C4-2B (cell line): ENCODE results near the gene UPK3BL1.
"Not testable (repeated sequence)": the region's sequence is repeated elsewhere in the genome, so short reads cannot be mapped to it uniquely, and the experiment has no call there.

Experiments
- ZFX ChIP-seq: fragments of 450-650 bp; IDR thresholded peaks from 2 replicates; pipeline ENCODE4 v1.6.1; 2017
- TF ChIP-seq, protein P1 (sequence below): fragments of 450-650 bp; conservative IDR thresholded peaks from 2 replicates; pipeline ENCODE4 v1.5.1; 2017; ENCODE audit warnings: mild to moderate bottlenecking

DNA sequence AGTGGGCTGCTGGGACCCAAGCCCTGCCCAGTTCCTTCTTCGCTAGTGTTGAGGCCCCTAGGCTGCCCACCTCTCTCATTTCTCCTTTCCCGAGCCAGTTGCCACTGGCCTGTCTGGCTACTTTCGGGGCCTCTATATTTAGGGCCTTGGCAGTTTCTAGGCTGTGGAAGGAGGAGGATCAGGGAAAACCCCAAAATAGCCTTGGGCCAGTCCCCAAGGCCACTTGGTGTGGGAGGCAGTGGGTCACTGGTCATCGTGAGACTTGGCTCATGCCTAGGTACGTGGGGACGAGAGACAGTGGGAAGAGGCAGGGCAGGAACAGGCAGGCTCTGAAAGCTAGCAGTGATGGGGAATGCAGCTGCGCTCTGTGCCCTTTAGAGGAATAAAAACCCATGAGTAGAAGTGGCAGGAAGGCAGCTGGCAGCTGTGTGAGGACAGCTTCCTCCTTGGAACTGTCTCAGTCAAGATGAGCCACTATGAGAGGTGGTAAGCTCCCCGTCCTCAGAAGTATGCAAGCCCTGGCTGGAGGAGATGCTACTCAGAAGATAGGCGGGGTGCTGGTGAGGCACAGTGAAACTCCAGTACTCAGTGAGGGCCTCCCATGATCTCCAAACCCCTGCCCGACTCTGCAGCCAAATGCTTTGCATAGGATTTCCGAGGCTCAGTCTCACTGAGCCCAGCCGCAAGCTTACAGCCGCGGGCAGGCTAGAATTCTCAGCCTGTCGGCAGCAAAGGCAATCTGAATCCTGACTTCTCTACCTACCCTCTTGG, 28.8 kb downstream of the UPK3BL1 start:
- TF ChIP-seq, protein P1, sequence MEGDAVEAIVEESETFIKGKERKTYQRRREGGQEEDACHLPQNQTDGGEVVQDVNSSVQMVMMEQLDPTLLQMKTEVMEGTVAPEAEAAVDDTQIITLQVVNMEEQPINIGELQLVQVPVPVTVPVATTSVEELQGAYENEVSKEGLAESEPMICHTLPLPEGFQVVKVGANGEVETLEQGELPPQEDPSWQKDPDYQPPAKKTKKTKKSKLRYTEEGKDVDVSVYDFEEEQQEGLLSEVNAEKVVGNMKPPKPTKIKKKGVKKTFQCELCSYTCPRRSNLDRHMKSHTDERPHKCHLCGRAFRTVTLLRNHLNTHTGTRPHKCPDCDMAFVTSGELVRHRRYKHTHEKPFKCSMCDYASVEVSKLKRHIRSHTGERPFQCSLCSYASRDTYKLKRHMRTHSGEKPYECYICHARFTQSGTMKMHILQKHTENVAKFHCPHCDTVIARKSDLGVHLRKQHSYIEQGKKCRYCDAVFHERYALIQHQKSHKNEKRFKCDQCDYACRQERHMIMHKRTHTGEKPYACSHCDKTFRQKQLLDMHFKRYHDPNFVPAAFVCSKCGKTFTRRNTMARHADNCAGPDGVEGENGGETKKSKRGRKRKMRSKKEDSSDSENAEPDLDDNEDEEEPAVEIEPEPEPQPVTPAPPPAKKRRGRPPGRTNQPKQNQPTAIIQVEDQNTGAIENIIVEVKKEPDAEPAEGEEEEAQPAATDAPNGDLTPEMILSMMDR = not testable (repeated sequence)
- not testable (repeated sequence) for TF ChIP-seq ZFX
